GM21526 (cell line): ENCODE data around the gene KCNK16.
"Not testable (repeated sequence)": the region's sequence is repeated elsewhere in the genome, so short reads cannot be mapped to it uniquely, and the experiment has no call there.

ENCODE experiments used
- ATAC-seq: cut with Tn5 transposase; IDR thresholded peaks from one replicate; pipeline ENCODE4 v1.9.1; 2021; ENCODE audit warnings: moderate library complexity; ENCODE audit not compliant: unreplicated experiment, low FRiP score

KCNK16 gene

DNA sequence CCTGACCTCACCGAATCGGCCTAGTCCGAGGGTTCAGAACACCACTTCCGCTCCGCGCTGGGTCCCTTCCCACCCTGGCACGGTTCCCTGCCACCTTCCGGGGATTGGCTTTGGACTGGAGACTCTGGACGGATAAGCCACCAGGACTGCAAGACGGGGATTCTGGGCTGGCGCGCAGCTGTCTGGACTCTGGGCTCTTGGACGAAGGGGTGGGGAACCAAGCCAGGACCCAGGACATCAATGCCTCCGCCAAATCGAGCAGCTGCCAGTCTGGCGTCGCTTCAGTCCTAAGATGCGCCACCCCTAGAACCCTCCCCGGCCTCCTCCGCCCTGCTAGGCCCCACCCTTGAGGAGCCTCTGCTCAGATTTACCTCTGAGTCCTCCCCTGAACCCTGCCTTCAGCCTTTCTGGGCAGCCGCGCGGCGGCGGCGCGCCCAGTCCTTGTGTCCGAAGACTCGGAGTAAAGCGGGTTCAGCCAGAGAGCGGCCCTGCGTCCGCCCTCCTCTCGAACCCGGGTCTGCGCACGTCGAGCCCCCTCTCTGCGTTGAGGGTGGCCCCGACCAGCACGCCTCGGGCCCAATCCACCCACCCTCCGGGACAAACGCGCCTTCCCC lies 9.5 kb downstream of the KCNK16 start:
- ATAC-seq, result no peak

DNA sequence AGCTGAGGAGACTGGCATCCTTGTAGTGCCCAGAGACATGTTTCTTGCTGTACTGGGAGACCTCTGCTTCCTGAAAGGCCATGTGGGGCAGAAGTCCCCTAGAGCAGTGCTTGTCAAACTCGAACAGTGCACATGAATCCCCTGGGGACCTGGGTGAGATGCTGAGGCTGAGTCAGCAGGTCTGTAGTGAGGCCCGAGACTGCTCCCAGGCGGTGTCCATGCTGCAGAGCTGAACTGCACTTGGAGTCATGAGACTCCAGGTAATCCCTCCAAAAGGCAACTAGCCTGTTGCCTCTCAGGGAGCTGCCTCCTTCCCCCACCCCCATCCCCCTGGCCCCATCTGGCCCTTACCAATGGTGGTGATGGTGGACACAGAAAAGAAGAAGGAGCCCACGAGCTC lies 12.0 kb downstream of the KCNK16 start:
- ATAC-seq, result no peak

DNA sequence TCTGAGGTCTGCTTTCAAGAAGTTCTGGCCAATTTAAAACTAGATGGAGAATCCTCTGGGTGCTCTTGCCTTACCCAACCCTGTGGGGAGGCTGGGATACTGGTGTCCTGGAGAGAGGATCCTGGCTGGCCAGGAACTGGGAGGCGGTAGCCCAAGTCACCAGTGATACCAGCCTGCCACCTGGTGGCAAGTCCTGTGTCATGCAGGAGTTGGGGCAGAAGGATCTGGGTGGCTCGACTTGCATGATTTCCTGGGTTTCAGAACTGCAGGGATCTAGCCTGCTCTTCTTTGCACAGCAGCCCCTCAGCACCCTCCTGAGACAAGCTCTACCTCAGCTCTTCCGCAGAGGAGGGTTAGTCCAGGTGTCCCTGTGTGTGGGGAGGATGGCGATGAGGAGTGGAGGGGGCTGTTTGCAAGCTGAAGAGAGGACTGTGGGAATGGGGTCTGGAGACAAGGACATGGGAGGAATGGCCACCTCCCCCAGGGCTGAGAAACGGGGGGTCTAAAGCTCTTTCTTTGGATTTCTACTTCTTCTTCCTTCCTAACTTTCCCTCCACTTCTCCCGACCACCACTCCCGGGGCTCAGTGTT lies 12.5 kb downstream of the KCNK16 start:
- no peak for ATAC-seq

DNA sequence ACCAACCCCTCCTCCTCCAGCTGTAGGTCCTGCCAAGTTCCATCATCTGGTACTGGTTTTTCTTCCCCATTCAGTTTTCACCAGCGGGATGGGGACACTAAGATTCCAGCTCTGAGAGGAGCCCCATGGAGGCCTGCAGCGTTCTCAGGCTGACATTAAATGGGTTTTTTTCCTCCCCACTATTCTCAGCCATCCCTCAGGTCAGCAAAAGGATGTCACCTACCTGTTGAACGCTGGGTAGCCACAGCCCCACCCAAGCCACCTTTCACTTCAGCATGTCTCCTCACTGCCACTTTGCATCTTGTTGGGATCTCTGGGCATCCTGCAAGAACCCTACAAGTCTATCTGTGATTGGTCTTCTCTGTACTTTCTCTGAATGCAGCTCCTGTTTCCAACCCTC lies 15.0 kb downstream of the KCNK16 start:
- no peak for ATAC-seq

DNA sequence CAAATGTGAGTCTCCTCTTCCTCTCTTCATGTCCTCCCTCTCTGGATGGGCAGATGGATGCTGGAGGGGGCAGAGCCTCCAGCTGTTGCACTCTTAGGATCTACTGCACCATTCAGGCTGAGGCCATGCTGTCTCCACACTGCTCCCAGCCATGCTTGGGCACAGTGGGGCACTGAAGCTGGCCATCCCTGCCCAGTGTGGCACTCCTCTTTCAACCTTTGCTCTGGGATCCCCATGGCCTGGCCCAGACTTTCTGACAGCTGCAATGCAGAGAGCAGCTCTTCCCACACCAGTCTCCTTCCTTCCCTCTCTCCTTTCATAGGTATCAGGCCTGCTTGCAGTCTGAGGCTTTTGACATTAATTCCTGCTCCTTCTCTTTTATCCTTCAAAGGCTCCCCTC lies 17.6 kb downstream of the KCNK16 start:
- ATAC-seq, result no peak

DNA sequence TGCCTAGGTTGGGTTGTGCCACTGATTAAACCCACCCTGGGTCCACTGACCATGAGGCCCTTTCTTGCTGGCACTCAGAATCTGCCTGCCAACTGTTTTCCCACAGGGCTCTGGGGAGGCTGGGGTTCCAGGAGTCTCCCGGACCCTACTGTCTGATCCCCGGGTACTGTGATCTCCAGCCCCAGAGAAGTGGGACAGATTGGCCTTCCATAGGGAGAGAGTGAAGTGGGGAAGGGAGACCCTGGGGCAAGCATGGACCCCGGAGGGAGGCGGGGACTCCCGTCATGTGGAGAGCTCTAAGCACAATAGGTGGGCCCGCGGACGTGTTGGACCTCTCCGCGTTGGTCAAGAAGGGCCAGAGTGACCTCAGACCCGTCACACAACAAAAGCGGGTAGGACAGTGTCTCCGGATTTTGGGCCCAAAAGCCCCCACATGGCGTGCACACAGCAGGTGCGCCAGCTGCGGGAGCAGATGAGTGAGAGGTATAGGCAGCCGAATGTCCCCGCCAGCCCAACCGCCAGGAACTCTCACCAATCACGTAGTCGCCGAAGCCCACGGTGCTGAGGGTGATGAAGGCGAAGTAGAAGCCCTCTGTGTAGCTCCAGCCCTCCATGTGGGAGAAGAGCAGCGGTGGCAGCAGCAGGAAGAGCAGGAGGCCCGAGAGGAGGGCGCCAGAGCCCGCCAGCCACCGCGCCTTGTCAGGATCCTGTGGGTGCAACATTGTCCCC lies 18.9 kb downstream of the KCNK16 start:
- peak; percentile 19 for ATAC-seq

DNA sequence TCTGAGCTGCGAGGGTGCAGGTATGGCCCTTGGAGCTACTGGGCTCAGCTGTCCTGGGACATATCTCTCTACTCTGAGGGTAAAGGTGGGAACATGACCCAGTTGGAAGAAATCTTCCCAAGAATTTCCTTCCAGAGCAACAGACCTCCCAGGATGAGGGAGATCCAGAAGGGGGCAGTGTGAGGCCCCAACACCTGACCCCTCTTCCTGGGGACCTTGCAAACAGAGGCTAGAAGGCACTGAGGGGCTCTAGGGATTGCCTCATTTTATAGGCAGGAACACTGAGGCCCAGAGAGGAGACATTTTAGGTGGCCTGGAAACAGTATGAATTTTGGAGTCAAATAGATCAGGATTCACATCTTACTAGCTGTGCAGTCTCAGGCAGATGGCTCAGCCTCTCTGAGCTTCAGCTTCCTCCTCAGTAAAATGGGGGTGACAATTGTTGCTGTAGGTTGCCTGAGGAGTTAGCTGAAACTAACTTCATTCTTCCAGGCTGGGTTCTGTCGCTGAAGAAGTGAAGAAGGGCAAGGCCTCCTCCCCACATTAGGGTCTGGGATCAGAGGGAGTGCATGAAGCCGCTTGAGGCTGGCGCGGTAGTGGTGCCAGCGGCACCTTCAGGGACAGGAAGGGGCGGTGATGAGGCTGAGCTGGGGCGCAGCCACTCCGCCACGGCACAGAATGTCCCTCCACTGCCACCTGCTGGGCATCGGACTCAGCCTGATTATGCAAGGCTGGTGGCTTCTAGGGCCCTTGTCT lies 19.7 kb downstream of the KCNK16 start:
- peak; percentile 78 for ATAC-seq

DNA sequence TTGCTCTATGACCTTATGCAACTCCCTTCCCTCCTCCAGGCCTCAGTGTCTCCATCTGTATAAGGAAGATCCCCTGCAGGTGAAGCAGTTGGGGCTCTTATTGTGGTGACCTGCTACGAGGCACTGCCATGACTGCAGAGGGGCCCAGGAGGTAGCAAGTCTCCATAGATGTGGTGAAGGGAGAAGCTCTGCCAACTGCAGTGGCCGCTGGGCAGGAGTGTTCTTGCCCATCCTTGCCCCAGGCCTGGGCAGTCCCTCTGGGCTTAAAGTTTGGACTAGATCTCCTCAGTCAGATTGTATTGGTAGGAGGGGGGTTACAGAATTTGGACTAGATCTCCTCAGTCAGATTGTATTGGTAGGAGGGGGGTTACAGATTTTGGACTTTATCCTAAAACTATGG lies 20.5 kb downstream of the KCNK16 start:
- ATAC-seq, result no peak

DNA sequence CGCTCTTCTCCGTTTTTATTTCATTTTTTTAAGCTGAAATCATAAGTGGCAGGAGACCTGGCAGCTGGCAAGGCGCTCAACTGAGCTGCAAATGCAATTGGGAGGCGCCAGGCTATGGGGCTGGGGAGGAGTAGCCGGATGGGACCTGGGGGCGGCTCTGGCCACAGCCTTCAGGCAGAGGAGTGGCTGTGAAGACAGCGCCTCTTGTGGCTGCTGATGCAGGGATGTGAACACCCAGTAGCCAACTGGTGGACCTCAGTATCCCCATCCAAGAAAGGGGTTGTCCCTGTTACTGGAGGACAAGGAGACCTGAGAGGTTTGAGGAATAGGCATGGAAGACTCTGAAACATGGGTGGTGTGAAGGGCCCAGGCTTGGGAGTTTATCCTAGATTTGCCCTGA lies 20.9 kb downstream of the KCNK16 start:
- ATAC-seq, result no peak

DNA sequence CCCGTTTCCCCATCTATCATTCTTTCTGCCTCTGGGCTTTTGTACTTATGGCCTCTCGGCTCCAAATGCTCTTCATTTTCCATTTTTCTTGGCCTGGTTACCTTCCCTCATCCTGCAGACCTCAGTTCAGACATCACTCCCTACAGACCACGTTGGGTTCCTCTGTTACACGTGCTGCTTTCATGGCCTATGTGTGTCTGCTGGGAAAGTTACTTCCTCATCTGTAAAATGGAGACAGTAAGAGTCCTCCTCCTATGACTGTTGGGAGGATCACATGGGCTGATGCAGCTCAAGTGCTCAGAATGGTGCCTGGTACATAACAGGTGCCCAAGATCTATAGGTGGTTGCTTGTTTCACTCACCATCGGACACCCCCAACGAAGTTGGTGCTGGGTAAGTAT lies 21.8 kb downstream of the KCNK16 start:
- ATAC-seq, result no peak

DNA sequence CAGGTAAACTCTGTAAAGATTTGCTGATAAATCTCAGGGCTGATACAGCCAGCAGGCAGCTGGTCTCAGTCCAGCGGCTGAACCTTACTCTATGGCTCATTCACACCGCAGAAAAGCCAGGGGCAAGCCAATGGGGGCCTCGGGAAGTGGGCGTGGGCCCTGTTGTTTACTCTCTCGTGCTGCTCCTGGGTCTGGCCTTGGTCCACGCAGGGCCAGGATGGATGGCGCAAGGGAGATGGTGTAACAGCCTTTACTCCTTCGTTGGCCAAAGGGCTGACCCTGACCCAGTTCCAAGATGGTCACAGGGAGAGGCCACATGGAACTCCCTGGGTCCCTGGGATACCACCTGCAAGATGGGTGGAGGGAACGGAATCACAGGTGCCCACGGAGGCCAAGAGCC lies 24.4 kb downstream of the KCNK16 start:
- ATAC-seq, result no peak

DNA sequence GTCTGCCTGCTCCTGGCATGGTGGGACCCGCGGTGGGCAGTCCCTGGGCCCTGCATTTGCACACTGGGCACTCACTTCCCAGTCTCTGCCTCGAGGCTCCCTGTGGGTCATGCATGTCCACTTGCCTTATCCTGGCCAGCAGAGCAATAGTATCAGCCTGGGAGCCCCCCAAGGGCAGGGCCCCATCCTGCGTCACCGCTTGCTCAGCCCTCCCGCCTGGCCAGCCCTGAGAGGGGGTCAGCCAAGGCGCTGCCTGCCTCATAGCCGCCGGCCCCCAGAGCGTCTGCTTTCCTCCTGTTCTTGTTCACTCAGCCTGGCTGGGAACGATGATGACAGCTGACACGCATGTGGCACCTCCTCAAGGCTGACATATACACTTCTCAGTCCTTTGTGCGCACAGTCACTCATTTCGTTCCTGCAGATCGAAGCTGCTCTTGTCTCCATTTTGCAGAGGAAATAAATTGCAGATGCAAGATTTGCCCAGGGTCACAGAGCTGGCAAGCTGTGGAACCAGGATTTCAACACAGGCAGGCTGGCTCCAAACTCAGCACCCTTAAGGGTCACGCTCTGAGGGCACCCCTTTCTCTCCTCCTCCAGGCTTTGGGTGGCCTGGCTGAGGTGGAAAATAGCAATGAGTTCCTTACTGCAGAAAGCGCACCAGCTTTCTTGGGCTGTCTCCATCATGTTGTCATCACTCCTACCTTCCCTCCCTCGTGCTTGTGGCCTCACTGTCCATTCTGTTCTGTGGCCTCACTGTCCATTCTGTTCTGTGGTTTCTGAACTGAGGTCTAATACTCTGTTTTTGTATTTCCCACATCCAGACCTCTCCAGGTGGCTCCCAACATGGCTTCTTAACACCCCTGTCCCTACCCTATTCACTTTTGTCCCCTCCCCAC lies 25.5 kb downstream of the KCNK16 start:
- no peak for ATAC-seq

DNA sequence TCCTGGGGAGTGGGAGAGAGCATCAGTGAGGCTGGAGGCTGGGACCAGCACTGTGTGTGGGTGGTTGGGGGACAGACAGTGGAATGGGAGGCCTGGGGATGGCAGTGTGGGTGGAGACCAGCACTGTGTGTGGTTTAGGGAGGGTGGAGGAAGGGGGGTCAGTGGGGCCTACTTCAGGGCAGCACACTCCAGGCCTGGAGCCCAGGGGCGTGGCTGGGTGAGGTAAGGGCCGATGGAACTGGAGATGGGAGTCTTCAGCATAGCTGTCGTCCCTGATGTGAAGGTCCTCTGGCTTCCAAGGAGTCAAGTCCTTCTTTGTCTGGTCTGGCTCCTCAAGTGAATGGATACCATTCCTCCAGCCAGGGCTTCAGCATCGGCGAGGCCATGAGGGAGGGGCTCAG lies 26.9 kb downstream of the KCNK16 start:
- ATAC-seq, result no peak

DNA sequence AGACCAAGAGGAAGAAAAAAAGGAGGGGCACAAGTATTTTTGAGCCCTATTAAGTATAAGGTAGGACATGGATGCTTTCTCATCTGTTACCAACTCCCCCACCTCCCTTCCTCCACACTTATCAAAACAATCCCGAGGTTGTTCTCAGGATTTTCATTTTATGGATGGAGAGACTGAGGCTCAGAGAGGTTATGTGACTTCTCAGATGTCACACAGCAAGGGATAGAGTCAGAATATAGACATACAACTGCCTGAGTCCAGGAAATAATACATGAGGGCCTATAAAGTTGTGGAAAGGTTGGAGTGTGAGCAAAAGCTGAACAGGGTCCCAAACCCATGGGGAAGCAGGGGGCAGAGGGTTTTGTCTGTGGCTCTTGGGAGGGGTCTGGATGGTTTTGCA lies 27.6 kb downstream of the KCNK16 start:
- ATAC-seq, result no peak

DNA sequence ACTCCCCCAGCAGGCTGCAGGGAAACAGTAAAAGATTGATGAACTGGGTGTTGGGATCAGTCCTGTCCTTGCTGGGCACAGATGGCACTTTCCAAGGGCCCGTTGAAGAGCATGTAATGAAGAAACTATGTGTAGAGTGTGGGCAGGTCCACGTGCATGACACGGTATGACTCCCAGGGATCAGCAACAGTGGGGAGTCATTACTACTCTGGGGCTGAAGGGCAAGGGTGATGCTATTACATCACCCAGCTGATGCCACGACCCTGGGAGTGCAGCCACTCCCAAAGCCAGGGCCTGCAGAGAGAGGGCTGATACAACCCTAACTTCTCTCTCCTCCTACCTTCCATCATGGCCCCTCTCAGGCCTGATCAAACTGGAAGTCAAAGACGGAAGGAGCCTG lies 28.4 kb downstream of the KCNK16 start:
- no peak for ATAC-seq

DNA sequence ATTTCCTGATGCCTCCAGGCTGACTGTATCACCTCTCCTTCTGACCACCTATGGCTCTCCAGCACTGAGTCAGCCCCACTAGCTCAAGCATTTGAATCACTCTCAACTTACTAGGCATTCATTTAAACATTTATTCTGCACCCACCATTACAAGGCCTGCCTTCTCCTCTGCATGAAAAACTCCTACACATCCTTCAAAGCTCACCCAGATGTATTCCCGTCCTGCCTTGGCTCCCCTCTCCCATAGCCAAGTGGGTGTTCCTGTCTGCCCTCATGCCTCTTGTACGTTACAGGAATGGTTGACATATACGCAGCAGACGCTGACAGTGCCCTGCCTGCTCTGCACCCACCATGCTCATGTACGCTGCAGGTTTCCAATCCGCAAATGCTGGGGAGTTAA lies 29.9 kb downstream of the KCNK16 start:
- ATAC-seq, result no peak

DNA sequence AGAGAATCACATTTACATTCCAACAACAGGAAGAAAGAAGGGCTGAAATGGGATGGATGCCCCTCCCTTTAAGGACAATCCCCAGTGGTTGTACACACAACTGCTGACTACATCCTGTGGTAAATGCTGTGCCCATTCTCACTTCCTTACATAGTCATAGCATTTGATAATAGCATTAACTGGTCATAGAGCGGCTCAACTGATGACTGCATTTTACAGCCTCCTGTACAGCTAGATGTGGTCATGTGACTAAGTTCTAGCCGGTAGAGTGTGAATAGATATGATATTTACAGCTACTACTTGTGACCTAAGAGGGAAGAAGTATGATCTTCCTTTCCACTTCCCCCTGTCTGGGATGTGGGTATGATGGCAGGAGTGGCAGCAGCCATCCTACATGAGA lies 33.0 kb downstream of the KCNK16 start:
- no peak for ATAC-seq

DNA sequence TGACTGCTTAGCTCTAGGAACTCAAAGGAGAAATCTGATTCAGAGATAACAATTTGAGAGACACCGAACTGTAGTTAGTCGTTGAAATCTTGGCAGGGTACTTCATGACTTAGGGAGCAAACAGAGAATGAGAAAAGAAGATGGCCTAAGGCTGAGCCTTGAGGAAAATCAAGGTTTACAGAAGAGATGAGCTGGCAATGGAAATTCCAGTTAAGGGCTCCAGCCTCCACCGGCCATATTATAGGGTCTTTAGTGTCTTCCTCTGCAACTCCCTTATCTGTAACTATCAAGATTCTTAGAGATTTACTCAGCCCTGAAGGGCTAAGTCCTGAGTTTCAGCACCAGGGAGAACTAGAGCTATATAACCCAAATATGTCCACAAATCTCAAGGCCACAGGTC lies 34.9 kb downstream of the KCNK16 start:
- no peak for ATAC-seq

DNA sequence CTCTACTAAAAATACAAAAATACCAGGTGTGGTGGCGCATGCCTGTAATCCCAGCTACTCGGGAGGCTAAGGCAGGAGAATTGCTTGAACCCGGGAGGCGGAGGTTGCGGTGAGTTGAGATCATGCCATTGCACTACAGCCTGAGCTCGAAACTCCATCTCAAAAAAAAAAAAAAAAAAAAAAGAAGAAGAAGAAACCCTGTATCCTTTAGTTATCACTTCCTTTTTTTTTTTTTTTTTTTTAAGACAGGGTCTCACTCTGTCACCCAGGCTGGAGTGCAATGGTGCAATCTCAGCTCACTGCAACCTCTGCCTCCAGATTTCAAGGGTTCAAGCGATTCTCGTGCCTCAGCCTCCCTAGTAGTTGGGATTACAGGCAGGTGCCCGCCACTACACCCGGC lies 35.9 kb downstream of the KCNK16 start:
- not testable (repeated sequence) for ATAC-seq

DNA sequence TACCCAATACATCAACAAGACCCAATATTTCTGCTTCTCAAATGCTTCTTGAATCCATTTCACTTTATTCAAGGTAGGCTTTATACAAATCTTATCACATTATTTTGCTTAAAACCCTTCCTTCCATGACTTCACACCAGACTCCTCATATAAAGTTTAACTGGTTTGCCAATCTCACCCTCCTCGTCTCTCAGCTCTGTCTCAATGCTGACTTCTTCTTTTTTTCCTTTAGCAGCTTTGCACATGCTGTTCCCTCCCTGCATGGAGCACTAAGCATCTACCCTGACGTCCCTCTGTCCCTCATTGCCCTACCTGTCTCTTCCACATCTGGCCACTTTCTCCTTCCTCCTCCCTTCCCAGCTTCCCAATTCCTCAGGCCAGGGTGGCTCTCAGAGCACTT lies 39.7 kb downstream of the KCNK16 start:
- no peak for ATAC-seq
